ENCODE results near the gene ATP6V1A.

- TF ChIP-seq EZH2 (IDR thresholded peaks at IDR 0.05; ENCODE audit: borderline replicate concordance, insufficient read depth, low read depth, low read length, poor library complexity, severe bottlenecking) (no peak), CTCF (IDR thresholded peaks at IDR 0.05) (no peak)
Measured at GRCh38 chr3:113741620-113742019, 5.2 kb upstream of the ATP6V1A start.
